Parathyroid adenoma (tissue), 2 donors: Measurements from ENCODE around the gene EPS8.

ENCODE experiments used
- H2AFZ ChIP-seq: fragments of 300-600 bp; sonication (generic); one replicate; pipeline ENCODE4 v1.7.0; 2017; ENCODE audit warnings: antibody characterized with exemption, mild to moderate bottlenecking
- H3K27ac ChIP-seq: fragments of 300-600 bp; sonication (generic); one replicate; pipeline ENCODE4 v1.7.0; 2017
- H3K27me3 ChIP-seq: fragments of 300-600 bp; sonication (generic); one replicate; pipeline ENCODE4 v1.7.0; 2017; ENCODE audit warnings: low read length; ENCODE audit not compliant: control insufficient read depth, insufficient read depth
- H3K36me3 ChIP-seq: fragments of 300-600 bp; sonication (generic); one replicate; pipeline ENCODE4 v1.7.0; 2017; ENCODE audit warnings: low read length; ENCODE audit not compliant: control insufficient read depth, insufficient read depth
- H3K4me1 ChIP-seq: fragments of 300-600 bp; sonication (generic); one replicate; pipeline ENCODE4 v1.7.0; 2017; ENCODE audit warnings: control low read depth
- H3K4me2 ChIP-seq: fragments of 300-600 bp; sonication (generic); one replicate; pipeline ENCODE4 v1.7.0; 2017; ENCODE audit warnings: low read length
- H3K4me3 ChIP-seq: fragments of 300-600 bp; sonication (generic); one replicate; pipeline ENCODE4 v1.7.0; 2017; ENCODE audit warnings: low read depth, low read length
- H3K79me2 ChIP-seq: fragments of 300-600 bp; sonication (generic); one replicate; pipeline ENCODE4 v1.7.0; 2017; ENCODE audit warnings: control low read depth
- H3K9ac ChIP-seq: fragments of 300-600 bp; sonication (generic); one replicate; pipeline ENCODE4 v1.7.0; 2017; ENCODE audit warnings: mild to moderate bottlenecking
- H3K9me3 ChIP-seq: fragments of 300-600 bp; sonication (generic); one replicate; pipeline ENCODE4 v1.7.0; 2017; ENCODE audit warnings: low read length; ENCODE audit not compliant: control insufficient read depth
- CTCF ChIP-seq: fragments of 300-600 bp; sonication (generic); IDR thresholded peaks from one replicate; pipeline ENCODE4 v1.7.0; 2017; ENCODE audit warnings: antibody characterized with exemption, mild to moderate bottlenecking
- donor health status: primary hyperparathyroidism.

EPS8 gene

GRCh38 chr12:15677228-15677627 lies 112.0 kb downstream of the EPS8 start:
- H3K4me1 ChIP-seq = no peaks in the 10 kb centered on the region
- no peak overlapping the region for H3K4me2 ChIP-seq
- no peak for TF ChIP-seq CTCF
- no peak overlapping the region for H3K9ac ChIP-seq
- H3K4me3 ChIP-seq = no peak overlapping the region
- H3K27ac ChIP-seq = no peak overlapping the region
- no peaks in the 10 kb centered on the region for H3K9me3 ChIP-seq
- no peak overlapping the region for H2AFZ ChIP-seq
- no peaks in the 10 kb centered on the region for H3K79me2 ChIP-seq
- no peaks in the 10 kb centered on the region for H3K36me3 ChIP-seq
- no peaks in the 10 kb centered on the region for H3K27me3 ChIP-seq

- Histone ChIP-seq H3K4me2 (no peak overlapping the region), H3K4me3 (no peak overlapping the region), H3K27ac (no peak overlapping the region), H3K79me2 (no peaks in the 10 kb centered on the region), H3K36me3 (no peaks in the 10 kb centered on the region), H3K9ac (no peak overlapping the region), H2AFZ (no peak overlapping the region), H3K4me1 (no peaks in the 10 kb centered on the region), H3K9me3 (no peaks in the 10 kb centered on the region), H3K27me3 (no peaks in the 10 kb centered on the region)
- TF ChIP-seq CTCF = no peak
Observed at GRCh38 chr12:15672671-15673270, 116.4 kb downstream of the EPS8 start.

DNA sequence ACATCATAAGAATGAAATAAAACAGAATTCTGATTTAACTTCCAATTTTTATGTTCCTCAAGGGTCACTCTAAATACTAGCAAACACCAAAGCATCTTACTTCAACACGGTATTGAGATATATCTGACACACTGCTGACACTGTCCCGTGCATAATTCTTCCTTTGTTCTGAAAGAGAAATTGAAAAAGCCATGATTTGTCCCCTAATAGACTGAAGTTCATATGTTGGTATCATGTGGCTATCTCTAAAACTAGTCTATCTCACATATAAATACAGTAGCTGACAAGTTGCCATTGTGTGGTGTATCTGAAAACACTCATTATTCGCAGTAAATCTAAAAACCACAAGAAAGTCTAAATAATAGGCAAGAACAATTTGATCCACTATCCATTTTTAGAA lies 118.4 kb downstream of the EPS8 start:
- Histone ChIP-seq H3K36me3 (no peaks in the 10 kb centered on the region), H3K9ac (no peak overlapping the region), H3K27me3 (no peaks in the 10 kb centered on the region), H3K27ac (no peak overlapping the region), H3K4me2 (no peak overlapping the region), H3K79me2 (no peaks in the 10 kb centered on the region), H3K4me1 (no peaks in the 10 kb centered on the region), H3K4me3 (no peak overlapping the region), H3K9me3 (no peaks in the 10 kb centered on the region), H2AFZ (no peak overlapping the region)
- TF ChIP-seq CTCF = no peak

DNA sequence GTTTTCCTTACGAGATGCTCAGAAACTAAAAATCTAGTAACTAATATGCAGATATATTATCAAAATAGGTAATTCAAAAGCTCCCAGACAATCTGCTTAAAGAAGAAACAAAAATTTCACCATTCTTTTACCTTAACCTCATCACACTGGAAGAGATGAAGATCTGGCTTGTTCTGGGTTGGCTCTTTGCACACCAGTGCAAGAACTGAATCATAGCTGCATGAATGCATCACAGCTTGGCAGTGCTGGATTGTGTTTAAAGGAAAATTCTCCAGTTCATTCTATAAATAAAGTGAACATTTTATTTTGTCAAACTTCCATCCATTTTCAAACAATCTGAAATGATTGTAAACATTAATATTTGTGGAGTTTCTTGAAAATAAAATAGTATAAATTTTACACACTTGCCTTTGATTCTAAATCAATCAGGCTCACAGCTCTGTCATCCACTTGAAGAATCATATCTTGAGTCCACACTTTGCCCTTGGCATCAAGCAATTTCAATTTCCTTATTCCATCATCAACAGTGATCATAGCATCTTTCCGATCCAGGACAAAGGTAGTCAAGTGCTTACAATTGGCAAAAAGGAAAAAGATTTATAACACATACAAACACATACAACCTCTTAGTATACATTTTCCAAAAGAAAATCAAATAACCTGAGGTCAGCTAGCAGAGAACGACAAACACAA lies 119.8 kb downstream of the EPS8 start:
- H3K4me2 ChIP-seq = no peak overlapping the region
- no peak overlapping the region for H3K27ac ChIP-seq
- no peaks in the 10 kb centered on the region for H3K36me3 ChIP-seq
- H3K79me2 ChIP-seq = no peaks in the 10 kb centered on the region
- H3K4me1 ChIP-seq = no peaks in the 10 kb centered on the region
- H2AFZ ChIP-seq = no peak overlapping the region
- no peak overlapping the region for H3K9ac ChIP-seq
- H3K4me3 ChIP-seq = no peak overlapping the region
- no peak for TF ChIP-seq CTCF
- H3K27me3 ChIP-seq = no peaks in the 10 kb centered on the region
- H3K9me3 ChIP-seq = no peaks in the 10 kb centered on the region

- H3K27ac ChIP-seq = no peak overlapping the region
- no peak for TF ChIP-seq CTCF
- H3K9ac ChIP-seq = no peak overlapping the region
- no peaks in the 10 kb centered on the region for H3K4me1 ChIP-seq
- no peaks in the 10 kb centered on the region for H3K36me3 ChIP-seq
- H3K4me3 ChIP-seq = no peak overlapping the region
- H3K27me3 ChIP-seq = no peaks in the 10 kb centered on the region
- no peak overlapping the region for H2AFZ ChIP-seq
- H3K4me2 ChIP-seq = no peak overlapping the region
- no peaks in the 10 kb centered on the region for H3K9me3 ChIP-seq
- H3K79me2 ChIP-seq = no peaks in the 10 kb centered on the region
Observed at GRCh38 chr12:15664491-15664890, 124.7 kb downstream of the EPS8 start.
